GM18520 (cell line): Measurements from ENCODE around the gene CHRNA5.

ENCODE experiments used
- ATAC-seq: cut with Tn5 transposase; IDR thresholded peaks from one replicate; pipeline ENCODE4 v1.9.1; 2021; ENCODE audit not compliant: unreplicated experiment

The CHRNA5 gene

GRCh38 chr15:78637776-78638435, 72.6 kb downstream of the CHRNA5 start:
- no peak for ATAC-seq

GRCh38 chr15:78638658-78639314, 73.5 kb downstream of the CHRNA5 start:
- no peak for ATAC-seq

GRCh38 chr15:78640527-78641101, 75.3 kb downstream of the CHRNA5 start:
- no peak for ATAC-seq

- no peak for ATAC-seq
Observed at GRCh38 chr15:78641102-78641748, 75.9 kb downstream of the CHRNA5 start, which contains the start of gene CHRNB4. Gene CHRNB4, minus strand, starts transcription at chr15:78641210. Its CDS starts 77 bp downstream, at chr15:78641133.

GRCh38 chr15:78641749-78642275, 76.5 kb downstream of the CHRNA5 start:
- ATAC-seq, result no peak

GRCh38 chr15:78642331-78642730, 77.0 kb downstream of the CHRNA5 start:
- no peak for ATAC-seq
